A673 (cell line): Measurements from ENCODE around the gene CBFA2T3. TPM values are rescaled to one million over a fixed set of nuclear protein-coding genes. Genes with fewer than 3 reads are reported as not detected.
A peak's percentile ranks its signal among the peaks of the same experiment; 100 is the strongest.

Source experiments
- BruUV-seq: library from RNA; stranded (reverse); fragments of 400-500 nt; replicated peaks from 2 replicates; lab custom pipeline; 2021; lab: Mats Ljungman, UMichigan
- CTCF ChIA-PET: fragments of 300-600 bp; sonication (Branson Sonifier 250); formaldehyde crosslinking; loops from one replicate; lab custom pipeline; 2022; ENCODE audit warnings: antibody characterized with exemption; lab: Charles Lee
- POLR2A ChIA-PET: fragments of 300-600 bp; sonication (Branson Sonifier 250); formaldehyde crosslinking; loops from one replicate; lab custom pipeline; 2022; ENCODE audit warnings: antibody characterized with exemption; ENCODE audit not compliant: low non-redundant PET; lab: Charles Lee
- DNase-seq: peaks from one replicate; pipeline ENCODE4 v3.0.0-alpha.2; 2015; ENCODE audit warnings: low spot score
- H3K27ac ChIP-seq: fragments of 200-600 bp; sonication (generic); 2 replicates; pipeline ENCODE4 v1.5.1; 2016; ENCODE audit warnings: mixed run types, low read depth, mild to moderate bottlenecking, mixed read lengths, antibody characterized with exemption, low read length; ENCODE audit not compliant: poor library complexity, severe bottlenecking
- H3K27me3 ChIP-seq: fragments of 200-600 bp; sonication (generic); replicated peaks from 2 replicates; pipeline ENCODE4 v1.6.1; 2017; ENCODE audit warnings: mixed run types, low read depth, mild to moderate bottlenecking, mixed read lengths, antibody characterized with exemption, low read length; ENCODE audit not compliant: insufficient read depth, poor library complexity
- H3K36me3 ChIP-seq: fragments of 200-600 bp; sonication (generic); 2 replicates; pipeline ENCODE4 v1.6.1; 2016; ENCODE audit warnings: mixed run types, mild to moderate bottlenecking, mixed read lengths, antibody characterized with exemption, low read length; ENCODE audit not compliant: insufficient read depth, poor library complexity, severe bottlenecking
- H3K4me1 ChIP-seq: fragments of 200-600 bp; sonication (generic); 2 replicates; pipeline ENCODE4 v1.6.1; 2017; ENCODE audit warnings: mixed run types, mild to moderate bottlenecking, mixed read lengths, antibody characterized with exemption, low read length; ENCODE audit not compliant: insufficient read depth, poor library complexity, severe bottlenecking
- H3K4me3 ChIP-seq: fragments of 200-600 bp; sonication (generic); 2 replicates; pipeline ENCODE4 v1.5.1; 2016; ENCODE audit warnings: low read depth, mixed run types, mild to moderate bottlenecking, mixed read lengths, low read length; ENCODE audit not compliant: poor library complexity, severe bottlenecking
- H3K9me3 ChIP-seq: fragments of 200-600 bp; sonication (generic); 2 replicates; pipeline ENCODE4 v1.6.1; 2016; ENCODE audit warnings: mixed run types, low read depth, mild to moderate bottlenecking, mixed read lengths, antibody characterized with exemption, low read length; ENCODE audit not compliant: poor library complexity, severe bottlenecking
- CTCF ChIP-seq: fragments of 300-800, 200-600 bp; sonication (generic); conservative IDR thresholded peaks from 2 replicates; pipeline ENCODE4 v1.5.1; 2017; ENCODE audit warnings: low read depth, mild to moderate bottlenecking, antibody characterized with exemption, low read length, moderate library complexity, mixed read lengths
- EZH2 ChIP-seq: fragments of 200-600 bp; sonication (generic); IDR thresholded peaks from 2 replicates; pipeline ENCODE4 v1.6.1; 2017; ENCODE audit warnings: borderline replicate concordance, low read depth, mild to moderate bottlenecking, mixed read lengths, antibody characterized with exemption, low read length; ENCODE audit not compliant: poor library complexity, severe bottlenecking
- intact Hi-C: fragments of 100-400 bp; cut with micrococcal nuclease; formaldehyde crosslinking; loops from one replicate; pipeline ENCODE4 v1.10.0; 2022; ENCODE audit not compliant: unreplicated experiment
- total RNA-seq: library from RNA; stranded (reverse); gene quantifications from 2 replicates; pipeline ENCODE4 v1.2.3, GENCODE V29; 2021

The CBFA2T3 gene
- total RNA-seq, 1 experiment from 2014 or later: 1.7 TPM

- DNase-seq: no peak
- CTCF ChIA-PET: interaction anchor here (0.6 kb wide), 2 partner anchors 369 to 649 kb away, joined by 5 to 15 read pairs; no protein-coding TSS in a partner anchor
- no peak overlapping the region for H3K4me3 ChIP-seq
- no peak overlapping the region for H3K27ac ChIP-seq
- H3K36me3 ChIP-seq: no peaks in the 10 kb centered on the region
- TF ChIP-seq CTCF (no peak), EZH2 (no peak)
- no peaks in the 10 kb centered on the region for H3K4me1 ChIP-seq
- no peaks in the 10 kb centered on the region for H3K27me3 ChIP-seq
- intact Hi-C loops: no loop called here
- POLR2A ChIA-PET: no interaction called here
- TSS peak; percentile 29 for BruUV-seq
- no peaks in the 10 kb centered on the region for H3K9me3 ChIP-seq
Measured at GRCh38 chr16:88846088-88846487, 130.9 kb downstream of the CBFA2T3 start.

- Histone ChIP-seq H3K27ac (no peak overlapping the region), H3K4me1 (no peaks in the 10 kb centered on the region), H3K36me3 (no peaks in the 10 kb centered on the region), H3K27me3 (no peaks in the 10 kb centered on the region), H3K9me3 (no peaks in the 10 kb centered on the region), H3K4me3 (no peak overlapping the region)
- intact Hi-C loops: no loop called here
- BruUV-seq: no TSS peak
- DNase-seq: no peak
- ChIA-PET POLR2A (no interaction called here), CTCF (no interaction called here)
- TF ChIP-seq CTCF (no peak), EZH2 (no peak)
Measured at GRCh38 chr16:88844419-88845036, 132.5 kb downstream of the CBFA2T3 start.

- no peak overlapping the region for H3K4me3 ChIP-seq
- H3K4me1 ChIP-seq: no peaks in the 10 kb centered on the region
- intact Hi-C loops: no loop called here
- no TSS peak for BruUV-seq
- no peak for TF ChIP-seq CTCF
- no peak for TF ChIP-seq EZH2
- POLR2A ChIA-PET: no interaction called here
- no peak overlapping the region for H3K27ac ChIP-seq
- CTCF ChIA-PET: no interaction called here
- no peaks in the 10 kb centered on the region for H3K9me3 ChIP-seq
- no peaks in the 10 kb centered on the region for H3K27me3 ChIP-seq
- no peak for DNase-seq
- no peaks in the 10 kb centered on the region for H3K36me3 ChIP-seq
Measured at GRCh38 chr16:88843256-88843655, 133.8 kb downstream of the CBFA2T3 start.
